KMS-11 (cell line): Measurements from ENCODE around the gene NLGN4X.

Experiments used
- H2AFZ ChIP-seq: fragments of 200-600 bp; sonication (generic); 2 replicates; pipeline ENCODE4 v1.6.1; 2016; ENCODE audit warnings: antibody characterized with exemption, mixed run types, low read depth
- H3K27ac ChIP-seq: fragments of 200-600 bp; sonication (generic); 2 replicates; pipeline ENCODE4 v1.6.1; 2016; ENCODE audit warnings: mild to moderate bottlenecking, mixed run types
- H3K27me3 ChIP-seq: fragments of 200-600 bp; sonication (generic); 2 replicates; pipeline ENCODE4 v1.6.1; 2017; ENCODE audit warnings: mild to moderate bottlenecking, low read depth, mixed run types, moderate library complexity; ENCODE audit not compliant: insufficient read depth
- H3K36me3 ChIP-seq: fragments of 200-600 bp; sonication (generic); 2 replicates; pipeline ENCODE4 v1.6.1; 2017; ENCODE audit warnings: mild to moderate bottlenecking, mixed run types; ENCODE audit not compliant: insufficient read depth
- H3K4me1 ChIP-seq: fragments of 200-600 bp; sonication (generic); 2 replicates; pipeline ENCODE4 v1.6.1; 2016; ENCODE audit warnings: mild to moderate bottlenecking, low read depth, mixed run types; ENCODE audit not compliant: poor library complexity, severe bottlenecking
- H3K4me2 ChIP-seq: fragments of 200-600 bp; sonication (generic); 2 replicates; pipeline ENCODE4 v1.7.0; 2016; ENCODE audit warnings: mild to moderate bottlenecking, mixed run types
- H3K4me3 ChIP-seq: fragments of 200-600 bp; sonication (generic); IDR thresholded peaks from 2 replicates; pipeline ENCODE4 v1.6.1; 2017; ENCODE audit warnings: low read depth, low read length, mixed read lengths; ENCODE audit not compliant: insufficient read depth
- H3K79me2 ChIP-seq: fragments of 200-600 bp; sonication (generic); 2 replicates; pipeline ENCODE4 v1.6.1; 2016; ENCODE audit warnings: low read depth, mixed run types; ENCODE audit not compliant: insufficient read depth
- H3K9ac ChIP-seq: fragments of 200-600 bp; sonication (generic); 2 replicates; pipeline ENCODE4 v1.6.1; 2016; ENCODE audit warnings: mild to moderate bottlenecking, mixed run types
- H4K20me1 ChIP-seq: fragments of 200-600 bp; sonication (generic); 2 replicates; pipeline ENCODE4 v1.6.1; 2016; ENCODE audit warnings: mild to moderate bottlenecking, mixed run types; ENCODE audit not compliant: insufficient read depth
- TF ChIP-seq, protein P1 (sequence below): fragments of 200-600 bp; sonication (generic); conservative IDR thresholded peaks from 2 replicates; pipeline ENCODE4 v1.6.1; 2017; ENCODE audit warnings: low read depth, mild to moderate bottlenecking, antibody characterized with exemption, low read length, moderate library complexity, mixed read lengths

NLGN4X gene

DNA sequence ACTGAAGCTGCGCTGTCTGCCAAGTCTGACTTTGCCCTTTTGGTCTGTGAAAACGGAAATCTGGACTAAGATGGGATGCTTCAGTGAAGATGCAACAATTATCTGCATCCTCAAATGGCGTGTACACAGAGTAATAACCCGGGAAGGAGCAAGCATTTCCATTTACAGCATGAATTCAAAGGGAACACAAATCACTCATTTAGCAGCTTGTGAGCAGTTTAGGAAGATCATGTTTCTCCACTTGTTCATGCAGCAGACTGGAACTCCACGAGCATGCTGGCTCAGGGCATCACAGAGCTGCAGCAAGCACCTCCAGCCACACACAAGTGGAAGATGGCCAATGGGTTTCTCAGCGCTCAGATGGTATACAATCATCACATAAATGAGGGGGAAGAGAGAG lies 175.5 kb downstream of the NLGN4X start:
- Histone ChIP-seq H3K79me2 (no peaks in the 10 kb centered on the region), H3K36me3 (no peaks in the 10 kb centered on the region), H2AFZ (no peak overlapping the region), H4K20me1 (no peaks in the 10 kb centered on the region), H3K27me3 (no peaks in the 10 kb centered on the region), H3K9ac (no peak overlapping the region), H3K4me3 (no peak overlapping the region), H3K27ac (no peak overlapping the region), H3K4me1 (no peaks in the 10 kb centered on the region), H3K4me2 (no peak overlapping the region)
- TF ChIP-seq, protein P1, sequence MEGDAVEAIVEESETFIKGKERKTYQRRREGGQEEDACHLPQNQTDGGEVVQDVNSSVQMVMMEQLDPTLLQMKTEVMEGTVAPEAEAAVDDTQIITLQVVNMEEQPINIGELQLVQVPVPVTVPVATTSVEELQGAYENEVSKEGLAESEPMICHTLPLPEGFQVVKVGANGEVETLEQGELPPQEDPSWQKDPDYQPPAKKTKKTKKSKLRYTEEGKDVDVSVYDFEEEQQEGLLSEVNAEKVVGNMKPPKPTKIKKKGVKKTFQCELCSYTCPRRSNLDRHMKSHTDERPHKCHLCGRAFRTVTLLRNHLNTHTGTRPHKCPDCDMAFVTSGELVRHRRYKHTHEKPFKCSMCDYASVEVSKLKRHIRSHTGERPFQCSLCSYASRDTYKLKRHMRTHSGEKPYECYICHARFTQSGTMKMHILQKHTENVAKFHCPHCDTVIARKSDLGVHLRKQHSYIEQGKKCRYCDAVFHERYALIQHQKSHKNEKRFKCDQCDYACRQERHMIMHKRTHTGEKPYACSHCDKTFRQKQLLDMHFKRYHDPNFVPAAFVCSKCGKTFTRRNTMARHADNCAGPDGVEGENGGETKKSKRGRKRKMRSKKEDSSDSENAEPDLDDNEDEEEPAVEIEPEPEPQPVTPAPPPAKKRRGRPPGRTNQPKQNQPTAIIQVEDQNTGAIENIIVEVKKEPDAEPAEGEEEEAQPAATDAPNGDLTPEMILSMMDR = no peak

DNA sequence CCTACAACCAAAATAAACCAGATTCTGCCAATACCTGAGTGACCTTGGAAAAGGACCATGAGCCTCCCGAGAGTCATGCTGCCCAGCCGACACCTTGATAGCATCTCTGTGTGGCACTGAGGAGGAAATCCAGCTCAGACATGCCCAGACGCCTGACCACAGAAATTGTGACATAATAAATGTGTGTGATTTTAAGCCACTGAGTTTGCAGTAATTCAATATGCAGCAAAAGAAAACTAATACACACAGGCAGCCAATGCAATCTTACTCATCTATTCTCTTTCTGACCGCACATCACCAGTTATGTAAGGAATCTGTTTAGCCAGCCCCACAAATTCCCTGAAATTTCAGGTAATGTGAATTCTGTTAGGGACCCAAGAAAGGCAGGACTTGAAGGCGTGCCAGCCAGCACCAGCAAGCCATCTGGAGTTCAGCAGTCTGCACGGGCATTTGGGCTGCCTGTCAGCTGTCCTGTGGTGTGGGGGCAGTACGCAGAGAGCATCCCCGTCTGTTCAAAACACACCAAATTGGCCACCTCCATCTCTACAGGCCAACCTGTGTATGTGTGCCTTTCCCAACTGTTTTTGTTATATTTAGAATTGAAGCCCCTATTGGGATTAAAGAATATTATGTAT lies 176.4 kb downstream of the NLGN4X start:
- Histone ChIP-seq H3K4me2 (no peak overlapping the region), H3K4me3 (no peak overlapping the region), H4K20me1 (no peaks in the 10 kb centered on the region), H3K27me3 (no peaks in the 10 kb centered on the region), H2AFZ (no peak overlapping the region), H3K9ac (no peak overlapping the region), H3K79me2 (no peaks in the 10 kb centered on the region), H3K27ac (no peak overlapping the region), H3K36me3 (no peaks in the 10 kb centered on the region), H3K4me1 (no peaks in the 10 kb centered on the region)
- TF ChIP-seq, protein P1 = no peak

DNA sequence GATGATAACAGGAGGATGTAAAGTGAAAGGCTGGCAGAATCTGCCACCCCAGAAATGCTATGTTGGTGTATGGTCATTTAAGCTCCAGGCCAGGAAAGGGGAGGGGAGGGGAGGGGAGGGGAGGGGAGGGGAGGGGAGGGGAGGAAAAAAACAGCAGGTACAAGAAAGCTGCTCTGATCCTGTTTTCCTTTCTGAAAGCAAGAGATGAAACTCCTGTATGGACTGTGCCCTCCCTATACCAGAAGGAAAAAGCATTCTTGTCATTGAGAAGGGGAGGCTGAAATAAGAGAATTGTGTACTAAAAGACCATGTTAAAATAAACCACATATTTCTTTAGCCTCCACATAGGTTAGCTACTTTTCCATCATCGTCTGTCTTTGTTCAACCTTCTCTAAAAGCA lies 179.5 kb downstream of the NLGN4X start:
- no peak overlapping the region for H3K4me2 ChIP-seq
- H3K4me1 ChIP-seq = no peaks in the 10 kb centered on the region
- H3K79me2 ChIP-seq = no peaks in the 10 kb centered on the region
- H3K27me3 ChIP-seq = no peaks in the 10 kb centered on the region
- no peak overlapping the region for H3K4me3 ChIP-seq
- H4K20me1 ChIP-seq = no peaks in the 10 kb centered on the region
- H3K36me3 ChIP-seq = no peaks in the 10 kb centered on the region
- TF ChIP-seq, protein P1 = no peak
- no peak overlapping the region for H3K9ac ChIP-seq
- H2AFZ ChIP-seq = no peak overlapping the region
- H3K27ac ChIP-seq = no peak overlapping the region

DNA sequence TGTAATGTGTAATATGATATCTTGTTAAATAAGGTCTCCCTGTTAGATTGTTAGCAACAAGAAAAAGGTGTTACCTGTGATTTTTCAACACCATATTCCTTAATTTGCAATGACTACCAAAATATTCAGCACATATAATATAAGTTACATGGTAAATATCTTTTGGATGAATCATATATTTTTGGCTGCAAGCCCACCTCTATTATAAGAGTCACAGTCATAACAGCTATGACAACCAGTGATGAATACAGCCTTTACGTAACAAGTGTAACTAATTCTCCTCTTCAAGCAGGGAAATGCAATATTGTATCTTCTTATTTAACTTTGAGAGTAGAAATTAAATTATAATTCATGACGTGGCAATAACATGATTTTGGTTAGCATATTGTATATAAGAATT lies 187.0 kb downstream of the NLGN4X start:
- H3K9ac ChIP-seq = no peak overlapping the region
- no peak overlapping the region for H3K4me3 ChIP-seq
- H3K27ac ChIP-seq = no peak overlapping the region
- no peaks in the 10 kb centered on the region for H3K79me2 ChIP-seq
- H2AFZ ChIP-seq = no peak overlapping the region
- H3K4me2 ChIP-seq = no peak overlapping the region
- TF ChIP-seq, protein P1 = no peak
- H3K4me1 ChIP-seq = no peaks in the 10 kb centered on the region
- no peaks in the 10 kb centered on the region for H3K36me3 ChIP-seq
- H3K27me3 ChIP-seq = no peaks in the 10 kb centered on the region
- no peaks in the 10 kb centered on the region for H4K20me1 ChIP-seq
